ENCODE measurements around the gene CRTC3. TPM values are rescaled to one million over a fixed set of nuclear protein-coding genes. Genes with fewer than 3 reads are reported as not detected.
"Not testable (repeated sequence)": the region's sequence is repeated elsewhere in the genome, so short reads cannot be mapped to it uniquely, and the experiment has no call there.

The CRTC3 gene
- total and polyA plus RNA-seq, 4 donors, result 5.1 to 16.8 (median 7.6) TPM

- no peaks in the 10 kb centered on the region for H3K27me3 ChIP-seq (ENCODE audit: control insufficient read depth in 4 of 4, insufficient read depth in 4 of 4, low read length in 3 of 4)
- DNase-seq (ENCODE audit: low spot score), result no peak
- no peak overlapping the region for H3K4me3 ChIP-seq (ENCODE audit: low read depth in 1 of 3, low read length in 3 of 3)
- H3K36me3 ChIP-seq (ENCODE audit: control insufficient read depth in 4 of 4, insufficient read depth in 3 of 4, low read depth in 1 of 4, low read length in 3 of 4), result no peaks in the 10 kb centered on the region
- no peak for TF ChIP-seq JUND (IDR thresholded peaks at IDR 0.05)
- no peak for TF ChIP-seq ZBTB33 (IDR thresholded peaks at IDR 0.05)
- TF ChIP-seq MAX (IDR thresholded peaks at IDR 0.05), result no peak
- no peak for TF ChIP-seq RAD21 (IDR thresholded peaks at IDR 0.05)
- no peak for TF ChIP-seq YY1 (IDR thresholded peaks at IDR 0.05)
- no peak for TF ChIP-seq HNF4A (conservative IDR thresholded peaks at IDR 0.05)
- TF ChIP-seq HNF4G (IDR thresholded peaks at IDR 0.05), result no peak
- no peak for TF ChIP-seq ATF3 (IDR thresholded peaks at IDR 0.05)
- TF ChIP-seq GABPA (IDR thresholded peaks at IDR 0.05 in 1 of 2, conservative IDR thresholded peaks at IDR 0.05 in 1 of 2), result no peak
- TF ChIP-seq FOXA2 (IDR thresholded peaks at IDR 0.05), result no peak
- 91% methylated on average over 5 of the region's 5 CpGs for WGBS
- no peaks in the 10 kb centered on the region for H3K9me3 ChIP-seq (ENCODE audit: control insufficient read depth in 4 of 4, low read length in 3 of 4)
- no peaks in the 10 kb centered on the region for H3K4me1 ChIP-seq (ENCODE audit: control insufficient read depth in 4 of 4, insufficient read depth in 4 of 4, low read length in 3 of 4)
- no peak overlapping the region for H3K27ac ChIP-seq (ENCODE audit: low read depth in 1 of 2, low read length in 2 of 2)
- H3K9ac ChIP-seq (ENCODE audit: low read depth in 1 of 2, low read length in 2 of 2), result no peak overlapping the region
These were observed 9.4 kb upstream of the CRTC3 start for GRCh38 chr15:90520365-90520764.

DNA sequence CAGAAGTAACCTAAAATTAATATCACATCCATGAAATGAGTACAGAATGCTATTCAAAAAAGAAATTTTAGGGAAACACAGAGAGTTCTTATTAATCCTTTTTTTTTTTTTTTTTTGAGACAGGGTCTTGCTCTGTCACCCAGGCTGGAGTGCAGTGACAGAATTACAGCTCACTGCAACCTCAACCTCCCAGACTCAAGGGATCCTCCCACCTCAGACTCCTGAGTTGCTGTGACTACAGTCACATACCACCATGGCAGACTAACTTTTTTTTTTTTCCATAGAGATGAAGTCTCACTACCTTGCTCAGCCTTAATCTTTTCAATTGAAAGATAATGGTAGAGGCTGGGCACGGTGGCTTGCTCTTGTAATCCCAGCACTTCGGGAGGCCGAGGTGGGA is 6.3 kb upstream of the CRTC3 start:
- DNase-seq (ENCODE audit: low spot score), result no peak
- Histone ChIP-seq H3K9me3 (ENCODE audit: control insufficient read depth in 4 of 4, low read length in 3 of 4) (no peaks in the 10 kb centered on the region), H3K27ac (ENCODE audit: low read depth in 1 of 2, low read length in 2 of 2) (no peak overlapping the region), H3K27me3 (ENCODE audit: control insufficient read depth in 4 of 4, insufficient read depth in 4 of 4, low read length in 3 of 4) (no peaks in the 10 kb centered on the region), H3K4me3 (ENCODE audit: low read depth in 1 of 3, low read length in 3 of 3) (no peak overlapping the region), H3K36me3 (ENCODE audit: control insufficient read depth in 4 of 4, insufficient read depth in 3 of 4, low read depth in 1 of 4, low read length in 3 of 4) (no peaks in the 10 kb centered on the region), H3K9ac (ENCODE audit: low read depth in 1 of 2, low read length in 2 of 2) (no peak overlapping the region), H3K4me1 (ENCODE audit: control insufficient read depth in 4 of 4, insufficient read depth in 4 of 4, low read length in 3 of 4) (no peaks in the 10 kb centered on the region)
- WGBS, result 95% methylated on average over 3 of the region's 3 CpGs
- TF ChIP-seq JUND (IDR thresholded peaks at IDR 0.05), result no peak
- no peak for TF ChIP-seq GABPA (IDR thresholded peaks at IDR 0.05 in 1 of 2, conservative IDR thresholded peaks at IDR 0.05 in 1 of 2)
- no peak for TF ChIP-seq NR2F2 (IDR thresholded peaks at IDR 0.05)
- no peak for TF ChIP-seq HNF4A (conservative IDR thresholded peaks at IDR 0.05)
- no peak for TF ChIP-seq EGR1 (IDR thresholded peaks at IDR 0.05; ENCODE audit: low read depth in 2 of 2)
- no peak for TF ChIP-seq RXRA (IDR thresholded peaks at IDR 0.05)
- TF ChIP-seq ZBTB33 (IDR thresholded peaks at IDR 0.05), result no peak
- no peak for TF ChIP-seq FOXA1 (IDR thresholded peaks at IDR 0.05)
- TF ChIP-seq YY1 (IDR thresholded peaks at IDR 0.05), result no peak
- no peak for TF ChIP-seq HNF4G (IDR thresholded peaks at IDR 0.05)
- TF ChIP-seq, protein P1, sequence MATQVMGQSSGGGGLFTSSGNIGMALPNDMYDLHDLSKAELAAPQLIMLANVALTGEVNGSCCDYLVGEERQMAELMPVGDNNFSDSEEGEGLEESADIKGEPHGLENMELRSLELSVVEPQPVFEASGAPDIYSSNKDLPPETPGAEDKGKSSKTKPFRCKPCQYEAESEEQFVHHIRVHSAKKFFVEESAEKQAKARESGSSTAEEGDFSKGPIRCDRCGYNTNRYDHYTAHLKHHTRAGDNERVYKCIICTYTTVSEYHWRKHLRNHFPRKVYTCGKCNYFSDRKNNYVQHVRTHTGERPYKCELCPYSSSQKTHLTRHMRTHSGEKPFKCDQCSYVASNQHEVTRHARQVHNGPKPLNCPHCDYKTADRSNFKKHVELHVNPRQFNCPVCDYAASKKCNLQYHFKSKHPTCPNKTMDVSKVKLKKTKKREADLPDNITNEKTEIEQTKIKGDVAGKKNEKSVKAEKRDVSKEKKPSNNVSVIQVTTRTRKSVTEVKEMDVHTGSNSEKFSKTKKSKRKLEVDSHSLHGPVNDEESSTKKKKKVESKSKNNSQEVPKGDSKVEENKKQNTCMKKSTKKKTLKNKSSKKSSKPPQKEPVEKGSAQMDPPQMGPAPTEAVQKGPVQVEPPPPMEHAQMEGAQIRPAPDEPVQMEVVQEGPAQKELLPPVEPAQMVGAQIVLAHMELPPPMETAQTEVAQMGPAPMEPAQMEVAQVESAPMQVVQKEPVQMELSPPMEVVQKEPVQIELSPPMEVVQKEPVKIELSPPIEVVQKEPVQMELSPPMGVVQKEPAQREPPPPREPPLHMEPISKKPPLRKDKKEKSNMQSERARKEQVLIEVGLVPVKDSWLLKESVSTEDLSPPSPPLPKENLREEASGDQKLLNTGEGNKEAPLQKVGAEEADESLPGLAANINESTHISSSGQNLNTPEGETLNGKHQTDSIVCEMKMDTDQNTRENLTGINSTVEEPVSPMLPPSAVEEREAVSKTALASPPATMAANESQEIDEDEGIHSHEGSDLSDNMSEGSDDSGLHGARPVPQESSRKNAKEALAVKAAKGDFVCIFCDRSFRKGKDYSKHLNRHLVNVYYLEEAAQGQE (IDR thresholded peaks at IDR 0.05), result no peak

DNA sequence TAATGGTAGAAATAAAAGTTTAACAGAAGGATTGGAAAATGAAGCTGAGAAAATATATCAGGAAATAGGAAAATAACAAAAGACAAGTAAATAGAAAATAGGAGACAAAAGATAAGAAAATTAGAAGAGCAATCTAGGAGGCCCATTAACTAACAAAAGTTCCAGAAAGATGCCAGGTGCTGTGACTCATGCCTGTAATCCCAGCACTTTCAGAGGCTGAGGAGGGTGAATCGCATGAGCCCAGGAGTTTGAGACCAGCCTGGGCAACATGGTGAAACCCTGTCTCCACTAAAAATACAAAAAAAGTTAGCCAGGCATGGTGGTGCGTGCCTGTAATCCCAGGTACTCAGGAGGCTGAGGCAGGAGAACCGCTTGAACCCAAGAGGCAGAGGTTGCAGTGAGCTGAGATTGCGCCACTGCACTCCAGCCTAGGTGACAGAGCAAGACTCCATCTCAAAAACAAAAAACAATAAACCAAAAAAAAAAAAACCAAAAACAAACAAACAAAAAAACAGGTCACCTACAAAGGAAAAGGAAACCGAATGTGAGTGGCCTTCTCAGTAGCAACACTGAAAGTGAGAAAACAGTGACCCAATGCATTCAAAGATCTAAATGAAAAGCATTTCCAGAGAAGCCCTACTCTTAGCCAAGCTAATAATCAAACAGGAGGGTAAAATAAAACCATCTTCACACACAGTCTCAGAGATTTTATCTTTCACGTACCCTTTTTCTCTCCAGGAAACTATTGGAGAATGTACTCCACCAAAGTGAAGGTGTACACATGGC is 5.5 kb upstream of the CRTC3 start:
- not testable (repeated sequence) for H3K27ac ChIP-seq (ENCODE audit: low read depth in 1 of 2, low read length in 2 of 2); H3K4me1 ChIP-seq (ENCODE audit: control insufficient read depth in 4 of 4, insufficient read depth in 4 of 4, low read length in 3 of 4); H3K36me3 ChIP-seq (ENCODE audit: control insufficient read depth in 4 of 4, insufficient read depth in 3 of 4, low read depth in 1 of 4, low read length in 3 of 4); H3K9me3 ChIP-seq (ENCODE audit: control insufficient read depth in 4 of 4, low read length in 3 of 4); H3K9ac ChIP-seq (ENCODE audit: low read depth in 1 of 2, low read length in 2 of 2); H3K27me3 ChIP-seq (ENCODE audit: control insufficient read depth in 4 of 4, insufficient read depth in 4 of 4, low read length in 3 of 4); H3K4me3 ChIP-seq (ENCODE audit: low read depth in 1 of 3, low read length in 3 of 3); DNase-seq (ENCODE audit: low spot score)
- 92% methylated on average over 6 of the region's 6 CpGs for WGBS
